GM18508 (cell line): ENCODE data around the gene WDR82.

Source experiments
- ATAC-seq: cut with Tn5 transposase; IDR thresholded peaks from one replicate; pipeline ENCODE4 v1.9.1; 2021; ENCODE audit warnings: moderate number of reproducible peaks; ENCODE audit not compliant: insufficient read depth, unreplicated experiment

The WDR82 gene

GRCh38 chr3:52213005-52213404, 65.4 kb downstream of the WDR82 start:
- ATAC-seq: no peak

GRCh38 chr3:52211268-52211891, 67.1 kb downstream of the WDR82 start:
- no peak for ATAC-seq

GRCh38 chr3:52210550-52211046, 67.9 kb downstream of the WDR82 start:
- ATAC-seq: no peak

- ATAC-seq: no peak
These were observed 68.4 kb downstream of the WDR82 start for GRCh38 chr3:52210037-52210436.

- ATAC-seq: no peak
These were observed 69.9 kb downstream of the WDR82 start for GRCh38 chr3:52208556-52208955.

GRCh38 chr3:52205727-52206372, 72.6 kb downstream of the WDR82 start:
- ATAC-seq: no peak
